K562 (cell line): ENCODE data around the gene RNPEPL1. TPM values are rescaled to one million over a fixed set of nuclear protein-coding genes. Genes with fewer than 3 reads are reported as not detected.

Experiments
- BCOR ChIP-seq: fragments of 450-650 bp; IDR thresholded peaks from 2 replicates; pipeline ENCODE4 v1.6.1; 2016
- BRF2 ChIP-seq: IDR thresholded peaks from 3 replicates; pipeline ENCODE4 v1.6.1; 2011; ENCODE audit warnings: borderline replicate concordance, mild to moderate bottlenecking; ENCODE audit not compliant: insufficient read length, insufficient read depth
- CSDE1 ChIP-seq, 2 experiments: fragments of 450-650 bp; IDR thresholded peaks; 2 replicates each; pipeline ENCODE4 v1.6.1; 2016; ENCODE audit warnings: mild to moderate bottlenecking in 1 of 2
- E2F3 ChIP-seq: fragments of 250-450 bp; sonication (Bioruptor Pico); IDR thresholded peaks from 2 replicates; pipeline ENCODE4 v1.4.0; 2020; ENCODE audit warnings: mild to moderate bottlenecking
- FOXA3 ChIP-seq, 2 experiments: fragments of 450-650 bp in 1 of 2; sonication (generic) in 1 of 2; formaldehyde crosslinking; IDR thresholded peaks in 1 of 2; conservative IDR thresholded peaks in 1 of 2; 2 replicates each; pipeline versions ENCODE4 v1.4.0 to v1.8.0; 2020 to 2022; ENCODE audit warnings: mild to moderate bottlenecking in 2 of 2, missing genetic modification reagents in 1 of 2
- HNRNPUL1 ChIP-seq: fragments of 200-400 bp; formaldehyde crosslinking; IDR thresholded peaks from 2 replicates; pipeline ENCODE4 v1.6.1; 2017; ENCODE audit warnings: low read length
- IRF2 ChIP-seq: sonication (generic); formaldehyde crosslinking; IDR thresholded peaks from 2 replicates; pipeline ENCODE4 v1.8.1; 2022; ENCODE audit warnings: mild to moderate bottlenecking, missing genetic modification reagents
- MTA1 ChIP-seq: fragments of 450-650 bp; IDR thresholded peaks from 2 replicates; pipeline ENCODE4 v1.6.1; 2017; ENCODE audit warnings: borderline replicate concordance
- NCOA1 ChIP-seq: fragments of 450-650 bp; IDR thresholded peaks from 2 replicates; pipeline ENCODE4 v1.6.1; 2016; ENCODE audit warnings: low read depth
- NEUROD1 ChIP-seq: fragments of 150-350 bp; IDR thresholded peaks from 2 replicates; pipeline ENCODE4 v1.6.1; 2014; ENCODE audit warnings: borderline replicate concordance, low read length, low read depth; ENCODE audit not compliant: partially characterized antibody
- NFIC ChIP-seq: fragments of 450-650 bp; IDR thresholded peaks from 2 replicates; pipeline ENCODE4 v1.6.1; 2017; ENCODE audit warnings: mild to moderate bottlenecking, inconsistent platforms
- SREBF1 ChIP-seq: fragments of 150-350 bp; IDR thresholded peaks from 2 replicates; pipeline ENCODE4 v1.6.1; 2014; ENCODE audit warnings: antibody characterized with exemption, low read depth, low read length, borderline replicate concordance
- TAL1 ChIP-seq: fragments of 450-650 bp; IDR thresholded peaks from 2 replicates; pipeline ENCODE4 v1.6.1; 2016; ENCODE audit warnings: mild to moderate bottlenecking
- TFAP4 ChIP-seq: sonication (generic); formaldehyde crosslinking; IDR thresholded peaks from 2 replicates; pipeline ENCODE4 v1.8.0; 2022; ENCODE audit warnings: missing genetic modification reagents, mild to moderate bottlenecking, moderate library complexity, borderline replicate concordance
- ZBTB40 ChIP-seq, 2 experiments: fragments of 450-650 bp in 1 of 2; sonication (generic) in 1 of 2; formaldehyde crosslinking in 1 of 2; IDR thresholded peaks; 2 replicates each; pipeline versions ENCODE4 v1.7.1 to v1.9.0; 2016 to 2022; ENCODE audit warnings: inconsistent platforms in 1 of 2, mild to moderate bottlenecking in 1 of 2, missing genetic modification reagents in 1 of 2
- ZNF23 ChIP-seq: fragments of 250-450 bp; sonication (Bioruptor Pico); IDR thresholded peaks from 2 replicates; pipeline ENCODE4 v1.4.0; 2020; ENCODE audit warnings: mild to moderate bottlenecking
- ZNF311 ChIP-seq: fragments of 250-450 bp; sonication (Bioruptor Pico); IDR thresholded peaks from 2 replicates; pipeline ENCODE4 v1.4.0; 2020; ENCODE audit warnings: mild to moderate bottlenecking, moderate library complexity
- ZNF347 ChIP-seq: fragments of 450-650 bp; formaldehyde crosslinking; IDR thresholded peaks from 2 replicates; pipeline ENCODE4 v1.4.0; 2020; ENCODE audit warnings: low read depth, mild to moderate bottlenecking, moderate library complexity
- polyA plus RNA-seq, 8 experiments: library from polyadenylated mRNA; depleted of rRNA in 4 of 8; stranded (reverse) in 5 of 8; unstranded in 3 of 8; fragments of >200 nt; fragmentation: Nextera tagmentation in 2 of 8; fragmentation: Illumina TruSeq in 1 of 8; extraction: Ambion mirVana in 2 of 8; extraction: Trizol in 1 of 8; gene quantifications; 2 replicates each; pipeline versions ENCODE4 v1.2.1 to v1.2.3, GENCODE V29; 2011 to 2014; ENCODE audit warnings: inconsistent platforms in 1 of 8, missing spikeins in 1 of 8
- total RNA-seq, 7 experiments: library from RNA; depleted of rRNA in 6 of 7; stranded (reverse); fragments of >200 nt in 6 of 7; fragmentation: Illumina TruSeq in 2 of 7; extraction: Trizol in 2 of 7; gene quantifications; 2 replicates each; pipeline versions ENCODE4 v1.2.1 to v1.2.3, GENCODE V29; 2011 to 2021; ENCODE audit warnings: low replicate concordance in 1 of 7

RNPEPL1 gene
- total and polyA plus RNA-seq, 9 of the 15 experiments (the other 6 are each of a cell fraction or from before 2014, with no cell fraction given): 0.07 to 38.7 (median 5.6) TPM

- peak; percentile 20 for TF ChIP-seq NEUROD1
- no peak for TF ChIP-seq E2F3 (CRISPR knock-in tag)
- TF ChIP-seq SREBF1: no peak
- no peak for TF ChIP-seq NCOA1
- no peak for TF ChIP-seq CSDE1 (IDR thresholded peaks at IDR 0.05)
- no peak for TF ChIP-seq ZNF347
- TF ChIP-seq TAL1: no peak
- TF ChIP-seq ZNF23 (CRISPR knock-in tag): no peak
- no peak for TF ChIP-seq FOXA3 (CRISPR knock-in tag; conservative IDR thresholded peaks at IDR 0.05 in 1 of 2, IDR thresholded peaks at IDR 0.05 in 1 of 2)
- no peak for TF ChIP-seq HNRNPUL1
- TF ChIP-seq BRF2: no peak
- TF ChIP-seq ZBTB40 (IDR thresholded peaks at IDR 0.05): peak; percentile 44; the same call in 1 of the 2 replicates
- no peak for TF ChIP-seq ZBTB40 (CRISPR knock-in tag; IDR thresholded peaks at IDR 0.05)
- TF ChIP-seq TFAP4 (CRISPR knock-in tag): peak; percentile 66; the same call in 1 of the 2 replicates
- TF ChIP-seq MTA1: no peak
- TF ChIP-seq ZNF311 (CRISPR knock-in tag): no peak
- TF ChIP-seq NFIC: peak; percentile 100
- TF ChIP-seq IRF2 (CRISPR knock-in tag): no peak
- TF ChIP-seq BCOR: no peak
Measured at GRCh38 chr2:240604291-240604938, 36.1 kb downstream of the RNPEPL1 start (continued).
